ENCODE measurements around the gene CRB1. TPM values are rescaled to one million over a fixed set of nuclear protein-coding genes. Genes with fewer than 3 reads are reported as not detected.

CRB1 gene
- polyA plus RNA-seq, 3 donors = not detected

- no peaks in the 10 kb centered on the region for H3K9me3 Mint-ChIP-seq
- H3K27me3 Mint-ChIP-seq (ENCODE audit: low read depth in 3 of 3) = peaks cover 0 to 2% (median 2%) of the 10 kb centered on the region in 3 donors
- no peaks in the 10 kb centered on the region for H3K4me1 ChIP-seq (ENCODE audit: control insufficient read depth in 1 of 2, insufficient read depth in 2 of 2, low read length in 2 of 2)
- no peaks in the 10 kb centered on the region for H4K20me1 ChIP-seq (ENCODE audit: insufficient read depth, low read length)
- H3K36me3 ChIP-seq (replicated peaks in 1 of 2; ENCODE audit: control insufficient read depth in 1 of 2, insufficient read depth in 2 of 2, low read length in 2 of 2) = no peaks in the 10 kb centered on the region
- no peaks in the 10 kb centered on the region for H3K4me1 Mint-ChIP-seq
- no CpG with 5 or more reads among the region's 3 CpGs for WGBS (ENCODE audit: insufficient coverage)
- H3K27me3 ChIP-seq (ENCODE audit: control insufficient read depth in 2 of 2, insufficient read depth in 2 of 2, low read length in 2 of 2) = no peaks in the 10 kb centered on the region
- H3K27ac Mint-ChIP-seq = no peak overlapping the region
- intact Hi-C loops (cut with micrococcal nuclease) = no loop called here
- no peaks in the 10 kb centered on the region for H3K9me3 ChIP-seq (replicated peaks in 1 of 2; ENCODE audit: control insufficient read depth in 1 of 2, insufficient read depth in 1 of 2, low read length in 2 of 2)
- H3K4me3 Mint-ChIP-seq = no peak overlapping the region
- TF ChIP-seq CTCF (IDR thresholded peaks at IDR 0.05) = no peak
- H3K4me3 ChIP-seq (replicated peaks in 1 of 3; ENCODE audit: low read depth in 2 of 3, low read length in 3 of 3) = no peak overlapping the region
- H3K36me3 Mint-ChIP-seq = no peaks in the 10 kb centered on the region
- no peak overlapping the region for H2AFZ ChIP-seq (ENCODE audit: insufficient read depth, low read depth, low read length, poor library complexity, severe bottlenecking)
- DNase-seq = no peak
- no peaks in the 10 kb centered on the region for H3K79me2 ChIP-seq (ENCODE audit: insufficient read depth, low read length)
- H3K9ac ChIP-seq (ENCODE audit: insufficient read depth, low read length, poor library complexity, severe bottlenecking) = no peak overlapping the region
- H3K4me2 ChIP-seq (replicated peaks; ENCODE audit: extremely low read depth, low read length, poor library complexity, severe bottlenecking) = no peak overlapping the region
- H3K27ac ChIP-seq (ENCODE audit: low read depth in 1 of 2, low read length in 2 of 2) = no peak overlapping the region
Measured at GRCh38 chr1:197277166-197277565, 9.1 kb downstream of the CRB1 start.

GRCh38 chr1:197284325-197284724, 16.3 kb downstream of the CRB1 start:
- TF ChIP-seq CTCF (IDR thresholded peaks at IDR 0.05) = no peak
- no peaks in the 10 kb centered on the region for H3K9me3 ChIP-seq (replicated peaks in 1 of 2; ENCODE audit: control insufficient read depth in 1 of 2, insufficient read depth in 1 of 2, low read length in 2 of 2)
- no peaks in the 10 kb centered on the region for H3K36me3 ChIP-seq (replicated peaks in 1 of 2; ENCODE audit: control insufficient read depth in 1 of 2, insufficient read depth in 2 of 2, low read length in 2 of 2)
- WGBS (ENCODE audit: insufficient coverage) = 100% methylated on average over 1 of the region's 3 CpGs
- intact Hi-C loops (cut with micrococcal nuclease) = no loop called here
- no peak for DNase-seq
- H3K27ac Mint-ChIP-seq = no peak overlapping the region
- peaks cover 10% of the 10 kb centered on the region for H3K4me1 Mint-ChIP-seq
- no peak overlapping the region for H3K4me3 Mint-ChIP-seq
- no peaks in the 10 kb centered on the region for H3K9me3 Mint-ChIP-seq
- H3K9ac ChIP-seq (ENCODE audit: insufficient read depth, low read length, poor library complexity, severe bottlenecking) = no peak overlapping the region
- H3K27me3 ChIP-seq (ENCODE audit: control insufficient read depth in 2 of 2, insufficient read depth in 2 of 2, low read length in 2 of 2) = no peaks in the 10 kb centered on the region
- peaks cover 0 to 6% of the 10 kb centered on the region in 2 donors for H3K4me1 ChIP-seq (ENCODE audit: control insufficient read depth in 1 of 2, insufficient read depth in 2 of 2, low read length in 2 of 2)
- peaks cover 0 to 3% (median 1%) of the 10 kb centered on the region in 3 donors for H3K27me3 Mint-ChIP-seq (ENCODE audit: low read depth in 3 of 3)
- no peak overlapping the region for H3K27ac ChIP-seq (ENCODE audit: low read depth in 1 of 2, low read length in 2 of 2)
- no peak overlapping the region for H3K4me3 ChIP-seq (replicated peaks in 1 of 3; ENCODE audit: low read depth in 2 of 3, low read length in 3 of 3)
- no peaks in the 10 kb centered on the region for H4K20me1 ChIP-seq (ENCODE audit: insufficient read depth, low read length)
- H2AFZ ChIP-seq (ENCODE audit: insufficient read depth, low read depth, low read length, poor library complexity, severe bottlenecking) = no peak overlapping the region
- no peaks in the 10 kb centered on the region for H3K36me3 Mint-ChIP-seq
- no peak overlapping the region for H3K4me2 ChIP-seq (replicated peaks; ENCODE audit: extremely low read depth, low read length, poor library complexity, severe bottlenecking)
- no peaks in the 10 kb centered on the region for H3K79me2 ChIP-seq (ENCODE audit: insufficient read depth, low read length)

Measured in CD14-positive monocyte (primary cell).